ENCODE results near the gene ENTPD1. TPM values are rescaled to one million over a fixed set of nuclear protein-coding genes. Genes with fewer than 3 reads are reported as not detected.

The ENTPD1 gene
- polyA plus RNA-seq, 12 donors: 12.7 to 20.0 (median 14.3) TPM; not detected in 1

DNA sequence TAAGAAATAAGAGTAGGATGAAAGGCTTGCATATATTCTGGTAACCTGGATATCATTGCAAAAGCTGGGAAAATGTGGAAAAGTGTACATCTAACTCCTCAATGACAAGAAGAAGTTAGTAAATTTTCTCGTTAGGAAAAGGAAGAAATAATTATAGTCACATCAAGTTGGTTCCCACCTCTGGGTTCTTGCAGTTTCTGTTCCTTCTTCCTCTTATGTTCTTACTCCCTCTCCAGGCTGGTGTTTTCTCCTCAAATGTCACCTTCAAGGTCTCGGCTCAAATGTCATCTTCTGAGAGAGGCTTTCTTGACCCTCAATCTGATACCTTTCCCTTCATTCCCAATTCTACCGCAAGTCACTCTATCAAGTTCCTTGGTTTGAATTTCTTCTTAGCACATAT is 64.4 kb downstream of the ENTPD1 start:
- no peak for DNase-seq

DNA sequence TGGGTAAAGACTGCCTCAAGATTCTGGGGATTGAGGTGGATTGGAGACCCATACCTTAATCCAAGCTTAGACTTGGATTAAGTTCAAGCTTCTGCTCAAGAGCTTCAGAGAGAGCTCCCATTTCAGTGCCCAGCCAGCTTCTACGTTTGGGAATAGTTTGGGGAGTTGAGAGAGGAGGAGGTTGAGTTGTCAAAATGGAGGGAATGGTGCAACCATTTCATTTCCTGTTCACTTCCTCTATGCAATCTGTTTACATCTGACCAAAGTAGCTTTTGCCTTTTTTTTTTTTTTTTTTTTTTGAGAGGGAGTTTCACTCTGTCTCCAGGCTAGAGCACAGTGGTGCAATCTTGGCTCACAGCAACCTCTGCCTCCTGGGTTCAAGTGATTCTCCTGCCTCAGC is 65.8 kb downstream of the ENTPD1 start:
- no peak for DNase-seq

DNA sequence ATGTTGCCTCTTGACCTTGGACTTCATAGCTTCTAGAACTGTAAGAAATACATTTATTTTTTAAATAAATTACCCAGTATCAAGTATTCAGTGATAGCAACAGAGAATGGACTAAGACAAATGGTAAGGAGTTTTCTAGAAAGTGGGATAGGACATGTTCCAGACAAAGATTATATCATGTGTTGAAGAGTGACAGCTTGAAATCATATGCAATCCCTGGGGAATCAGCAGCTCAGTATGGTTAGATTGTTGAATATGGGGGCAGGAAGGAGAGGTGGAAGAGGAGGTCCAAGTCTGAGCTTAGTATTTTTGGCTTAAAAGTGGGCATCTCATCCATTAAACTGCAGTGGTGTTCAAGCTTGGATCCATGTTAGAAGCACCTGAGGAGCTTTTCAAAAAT is 74.1 kb downstream of the ENTPD1 start:
- no peak for DNase-seq

DNA sequence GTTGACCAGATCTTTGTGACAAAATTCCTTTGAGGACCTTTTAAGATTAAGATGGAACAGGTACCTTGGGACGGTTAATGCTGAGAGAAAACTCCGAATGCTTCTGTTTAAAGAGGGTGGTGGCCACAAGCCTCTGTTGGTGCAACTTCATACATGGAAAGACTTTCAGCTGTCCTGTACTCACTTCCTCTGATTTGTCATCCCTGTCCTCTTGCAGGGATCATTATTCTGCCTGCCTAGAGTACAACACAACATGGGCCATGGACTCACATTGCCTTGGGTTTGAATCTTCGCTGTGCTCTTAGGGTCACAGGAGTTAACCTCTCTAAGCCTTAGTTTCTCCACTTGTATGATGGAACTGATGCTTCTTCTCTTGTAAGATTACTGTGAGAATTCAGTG is 75.1 kb downstream of the ENTPD1 start:
- DNase-seq: no peak

DNA sequence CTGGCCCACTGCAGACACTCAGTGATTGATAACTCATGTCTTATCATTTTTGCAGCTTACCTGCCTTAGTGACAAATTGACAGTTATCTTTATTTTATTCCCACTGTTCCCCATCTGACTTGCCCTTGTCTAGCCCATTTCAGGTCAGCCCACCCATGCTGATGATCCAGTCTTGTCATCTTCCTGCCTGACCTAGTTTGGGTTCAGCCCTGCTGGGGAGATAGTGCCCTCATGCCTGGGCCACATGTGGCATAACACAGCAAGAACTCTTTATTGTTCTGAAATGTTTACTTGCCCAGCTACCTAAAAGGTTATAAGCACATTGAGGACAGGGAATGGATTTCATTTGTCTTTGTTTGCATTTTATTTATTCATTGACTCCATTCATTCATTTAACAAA is 75.6 kb downstream of the ENTPD1 start:
- no peak for DNase-seq

DNA sequence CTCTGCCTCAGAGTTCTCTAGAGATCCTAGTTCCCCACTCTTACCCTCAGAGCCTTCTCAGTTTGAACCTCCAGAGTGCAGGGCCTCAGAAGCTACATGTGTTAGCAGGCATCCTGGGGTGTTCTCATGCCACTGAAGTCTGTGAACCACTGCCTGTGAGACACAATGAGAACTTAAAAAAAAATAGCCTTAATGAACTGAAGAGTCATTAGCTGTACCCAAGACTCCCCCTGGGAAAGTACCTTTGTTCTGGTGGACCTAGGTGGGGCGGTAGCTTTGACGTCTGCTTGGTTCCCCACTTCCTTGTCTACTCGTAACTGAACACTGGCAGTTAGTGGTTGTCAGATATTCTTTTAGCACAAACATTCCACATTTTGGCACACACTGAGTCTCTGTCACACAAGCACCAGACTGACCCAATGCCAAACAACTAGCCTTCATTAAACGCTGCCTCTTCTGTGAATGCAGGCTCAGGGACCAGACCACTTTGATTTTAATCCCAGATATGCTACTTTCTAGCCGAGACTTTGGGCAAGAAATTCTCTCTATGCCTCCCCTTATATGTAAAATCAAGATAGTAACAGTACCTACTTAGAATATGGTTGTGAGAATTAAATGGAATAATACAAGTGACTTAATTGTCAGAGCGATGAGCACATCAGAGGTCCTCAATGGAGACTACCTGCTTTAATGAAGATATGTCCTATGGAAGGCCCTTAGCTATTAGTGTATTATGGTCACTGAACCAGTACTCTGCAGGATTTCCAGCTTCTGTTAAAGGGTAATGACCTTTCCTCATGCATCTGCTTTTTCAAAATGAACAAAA is 76.5 kb downstream of the ENTPD1 start:
- no peak for DNase-seq

DNA sequence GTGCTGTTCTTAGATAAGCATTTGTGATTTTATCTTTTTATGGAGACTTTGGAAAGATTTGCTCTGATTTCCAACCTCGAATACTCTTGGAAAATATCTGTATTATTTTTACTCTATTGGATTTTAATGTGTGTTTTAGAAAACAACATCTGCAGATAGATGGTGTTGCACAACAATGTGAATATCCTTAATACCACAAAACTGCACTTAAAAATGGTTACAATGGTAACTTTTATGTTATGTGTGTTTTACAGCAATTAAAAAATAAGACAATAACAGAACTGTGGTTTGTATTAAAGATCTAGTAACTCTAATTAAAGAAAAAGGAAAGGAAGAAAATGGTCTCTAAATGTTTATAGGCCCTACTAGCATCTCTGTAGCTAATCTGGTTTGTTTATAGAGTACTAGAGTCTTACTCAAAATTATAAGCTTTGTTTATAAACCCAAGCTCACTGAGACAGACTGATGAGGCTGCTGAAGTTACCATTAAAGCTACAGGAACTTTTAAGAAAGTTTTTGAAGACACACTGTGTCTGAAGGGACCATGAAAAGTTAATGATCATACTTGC is 77.2 kb downstream of the ENTPD1 start:
- DNase-seq: no peak

DNA sequence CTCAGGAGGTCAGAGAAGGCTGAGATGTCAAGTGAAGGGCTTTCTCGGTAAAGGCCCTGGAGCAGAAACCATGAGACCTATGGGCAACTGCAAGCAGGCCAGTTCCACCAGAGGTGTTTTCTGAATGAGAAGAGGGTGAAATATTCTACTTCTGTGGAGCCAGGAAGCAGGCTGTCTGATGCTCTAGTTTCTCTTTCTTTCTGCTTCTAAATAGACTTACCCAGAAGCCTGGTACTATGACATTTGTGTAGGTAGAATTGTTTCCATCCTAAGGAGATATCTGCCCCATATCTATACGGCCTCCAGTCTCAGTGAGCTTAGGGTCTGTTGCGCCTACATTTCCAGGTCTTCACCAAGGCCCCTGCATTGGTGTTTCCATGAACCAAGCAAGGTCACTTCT is 78.4 kb downstream of the ENTPD1 start:
- no peak for DNase-seq

DNA sequence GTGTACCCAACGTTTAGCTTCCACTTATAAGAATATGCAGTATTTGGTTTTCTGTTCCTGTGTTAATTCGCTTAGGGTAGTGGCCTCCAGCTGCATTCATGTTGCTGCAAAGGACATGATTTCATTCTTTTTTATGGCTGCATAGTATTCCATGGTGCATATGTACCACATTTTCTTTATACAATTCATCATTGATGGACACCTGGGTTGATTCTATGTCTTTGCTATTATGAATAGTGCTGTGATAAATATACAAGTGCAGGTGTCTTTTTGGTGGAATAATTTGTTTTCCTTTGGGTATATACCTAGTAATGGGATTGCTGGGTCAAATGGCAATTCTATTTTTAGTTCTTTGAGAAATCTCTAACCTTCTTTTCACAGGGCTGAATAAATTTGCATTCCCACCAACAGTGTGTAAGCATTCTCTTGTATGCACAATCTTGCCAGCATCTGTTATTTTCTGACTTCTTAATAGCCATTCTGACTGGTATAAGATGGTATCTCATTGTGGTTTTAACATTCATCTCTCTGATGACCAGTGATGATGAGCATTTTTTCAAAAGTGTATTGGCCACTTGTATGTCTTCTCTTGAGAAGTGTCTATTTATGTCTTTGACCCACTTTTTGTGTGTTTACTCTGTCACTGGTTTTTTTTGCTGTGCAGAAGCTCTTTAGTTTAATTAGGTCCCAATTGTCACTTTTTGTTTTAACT is 79.3 kb downstream of the ENTPD1 start:
- no peak for DNase-seq

DNA sequence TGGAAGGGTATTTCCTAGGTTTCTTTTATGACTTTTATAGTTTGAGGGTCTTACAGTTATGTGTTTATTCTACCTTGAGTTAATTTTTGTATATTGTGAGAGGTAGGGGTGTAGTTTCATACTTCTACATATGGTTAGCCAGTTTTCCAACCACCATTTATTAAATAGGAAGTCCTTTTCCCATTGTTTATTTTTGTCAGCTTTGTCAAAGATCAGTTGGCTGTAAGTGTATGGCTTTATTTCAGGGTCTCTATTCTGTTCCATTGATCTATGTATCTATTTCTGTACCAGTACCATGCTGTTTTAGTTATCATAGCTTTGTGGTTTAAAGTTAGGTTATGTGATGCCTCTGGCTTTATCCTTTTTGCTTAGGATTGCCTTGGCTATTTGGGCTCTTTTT is 79.9 kb downstream of the ENTPD1 start:
- no peak for DNase-seq

DNA sequence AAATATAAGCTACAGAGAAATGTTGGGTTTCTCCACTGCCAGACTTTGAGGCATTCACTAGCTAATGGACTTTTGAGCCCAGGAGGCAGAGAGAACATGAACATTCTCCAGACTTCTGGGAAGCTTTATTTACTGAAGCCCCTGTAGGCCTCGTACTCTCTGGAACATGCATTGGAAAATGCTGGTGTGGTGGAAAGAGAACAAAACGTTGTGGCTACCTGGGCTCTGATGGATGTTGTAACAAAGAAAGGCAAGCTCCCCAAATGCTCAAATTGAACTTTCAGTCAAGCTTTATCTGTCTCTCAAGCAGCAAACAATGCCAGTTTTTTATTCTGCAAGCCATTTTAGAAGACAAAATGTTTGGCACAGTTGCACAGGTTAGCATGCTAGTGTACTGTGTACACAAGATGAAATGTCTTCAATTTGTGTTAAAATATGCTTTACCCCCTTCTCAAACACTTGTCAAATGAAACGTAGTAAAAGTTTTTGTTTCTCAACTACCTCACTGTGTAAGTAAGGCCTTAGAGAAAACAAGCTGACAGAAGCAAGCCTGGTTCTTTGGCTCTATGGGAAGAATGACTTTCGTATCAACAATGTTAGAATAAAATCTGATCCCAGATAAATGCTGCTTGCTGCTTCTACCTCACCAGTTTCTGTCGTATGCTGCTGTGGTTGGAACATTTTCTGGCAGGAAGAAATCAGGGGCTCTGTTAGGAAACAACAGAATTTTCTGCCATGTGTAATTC is 80.8 kb downstream of the ENTPD1 start:
- DNase-seq: no peak

DNA sequence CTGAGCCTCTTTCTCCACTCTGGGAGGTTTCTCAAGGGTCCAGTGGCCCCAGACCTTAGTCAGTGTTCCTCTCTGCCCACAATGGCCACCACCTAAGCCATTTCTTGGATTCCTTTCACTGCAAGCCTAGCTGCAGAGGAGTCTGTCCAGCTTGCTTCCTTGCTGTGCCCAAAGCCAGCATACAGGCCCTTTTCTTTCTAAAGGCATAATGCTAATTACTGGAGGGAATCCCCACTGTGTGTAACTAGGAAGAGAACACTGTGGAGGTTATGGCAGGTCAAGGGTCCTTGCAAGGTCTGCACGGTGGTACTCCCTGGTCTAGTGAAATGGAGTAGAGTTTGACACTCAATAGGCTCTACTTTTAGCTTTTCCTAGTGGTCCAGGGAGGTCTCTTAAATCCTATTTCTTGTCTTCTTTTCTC is 81.4 kb downstream of the ENTPD1 start:
- DNase-seq: no peak

DNA sequence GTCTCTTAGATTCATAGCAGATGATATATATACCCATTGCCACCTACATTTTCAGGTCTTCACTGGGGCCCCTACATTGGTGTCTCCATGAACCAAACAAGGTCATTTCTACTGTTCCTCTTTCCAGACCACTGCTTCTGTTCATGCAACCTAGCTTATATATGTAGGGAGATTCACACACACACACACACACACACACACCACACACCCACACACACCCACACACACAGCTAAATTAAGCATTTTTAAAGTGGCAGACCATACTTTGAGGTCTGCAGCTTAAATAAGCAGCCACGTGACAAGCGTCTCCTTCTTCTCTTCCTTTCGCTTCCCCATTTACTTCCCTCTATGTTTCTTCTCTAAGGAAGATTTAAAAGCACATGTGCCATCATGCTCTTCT is 81.8 kb downstream of the ENTPD1 start:
- no peak for DNase-seq

DNA sequence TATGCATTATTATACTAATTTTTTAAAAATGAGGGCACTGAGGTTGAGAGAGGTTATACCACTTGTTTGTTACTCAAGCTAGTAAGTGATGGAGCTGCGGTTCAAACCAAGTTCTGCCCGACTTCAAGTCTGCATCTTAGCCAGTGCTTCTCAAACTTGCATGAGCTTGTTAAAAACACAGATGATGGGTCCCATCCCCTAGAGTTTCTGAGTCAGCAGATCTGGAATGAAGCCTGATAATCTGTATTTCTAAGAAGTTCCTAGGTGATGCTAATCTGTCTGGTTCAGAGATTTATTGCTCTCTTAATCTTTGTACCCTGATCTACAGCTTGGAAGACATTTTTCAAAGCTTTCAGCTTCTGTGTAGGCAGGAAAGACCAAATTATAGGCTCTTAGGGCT is 84.2 kb downstream of the ENTPD1 start:
- DNase-seq: no peak

DNA sequence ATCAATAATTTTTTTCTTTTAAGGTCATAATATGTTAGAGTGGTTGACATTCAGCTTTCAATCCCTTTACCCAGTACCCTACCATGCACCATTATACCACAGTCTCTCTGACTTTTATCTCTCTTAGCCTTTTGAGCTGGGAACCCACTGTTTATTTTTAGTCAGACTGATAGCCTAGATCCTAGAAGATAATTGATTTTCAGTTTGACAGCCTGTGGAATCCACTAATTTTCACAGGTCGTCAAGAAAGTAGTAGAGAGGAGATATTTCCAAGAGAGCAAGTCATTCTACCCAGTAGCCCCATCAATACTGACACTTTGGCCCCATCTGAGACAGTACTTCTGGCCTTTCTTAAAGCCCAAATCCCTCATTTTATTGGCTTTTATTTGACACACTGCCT is 84.7 kb downstream of the ENTPD1 start:
- DNase-seq: no peak

DNA sequence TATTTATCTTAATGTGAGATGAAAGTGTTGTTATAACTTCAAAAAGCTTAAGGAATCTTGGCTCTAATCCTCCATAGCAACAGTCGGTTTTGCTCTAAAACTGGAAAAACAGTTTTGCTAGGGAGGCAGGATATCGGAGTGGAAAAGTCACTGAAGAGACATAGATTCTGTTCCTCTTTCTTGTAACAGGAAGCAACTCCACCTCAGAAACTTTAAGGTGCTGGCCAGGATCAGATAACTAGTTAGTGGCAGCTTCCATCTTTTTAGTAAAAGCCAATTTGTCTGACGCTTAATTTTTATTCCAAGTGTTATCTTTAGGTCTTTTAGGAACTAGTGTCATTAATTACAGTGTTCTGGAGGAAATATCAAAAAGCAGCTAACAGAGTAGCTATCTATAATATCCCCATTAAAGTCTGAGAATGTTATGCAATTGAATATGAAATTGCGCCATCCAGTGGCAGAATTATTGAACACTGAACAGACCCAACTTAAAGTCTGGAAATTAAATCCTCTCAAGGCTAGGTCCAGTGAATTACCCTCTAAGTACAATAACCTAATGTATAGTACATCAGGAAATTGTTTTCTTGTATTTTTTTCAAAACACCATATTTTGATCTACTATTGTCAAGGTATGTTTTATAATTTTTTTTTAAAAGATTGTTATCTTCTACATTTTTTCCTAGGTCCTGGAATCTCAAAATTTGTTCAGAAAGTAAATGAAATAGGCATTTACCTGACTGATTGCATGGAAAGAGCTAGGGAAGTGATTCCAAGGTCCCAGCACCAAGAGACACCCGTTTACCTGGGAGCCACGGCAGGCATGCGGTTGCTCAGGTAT is 85.9 kb downstream of the ENTPD1 start:
- peak; percentile 53 for DNase-seq

DNA sequence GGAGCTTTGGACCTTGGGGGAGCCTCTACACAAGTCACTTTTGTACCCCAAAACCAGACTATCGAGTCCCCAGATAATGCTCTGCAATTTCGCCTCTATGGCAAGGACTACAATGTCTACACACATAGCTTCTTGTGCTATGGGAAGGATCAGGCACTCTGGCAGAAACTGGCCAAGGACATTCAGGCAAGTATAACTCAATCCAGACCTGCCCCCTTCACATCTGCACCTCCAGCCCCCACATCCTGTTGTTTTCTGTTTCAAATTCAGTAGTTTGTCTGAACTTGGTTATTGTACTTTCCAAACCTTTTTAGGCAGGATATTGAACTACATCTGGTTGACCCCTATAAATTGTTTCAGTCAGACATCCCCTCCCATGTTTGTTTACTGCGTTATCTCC is 89.4 kb downstream of the ENTPD1 start:
- DNase-seq: no peak

DNA sequence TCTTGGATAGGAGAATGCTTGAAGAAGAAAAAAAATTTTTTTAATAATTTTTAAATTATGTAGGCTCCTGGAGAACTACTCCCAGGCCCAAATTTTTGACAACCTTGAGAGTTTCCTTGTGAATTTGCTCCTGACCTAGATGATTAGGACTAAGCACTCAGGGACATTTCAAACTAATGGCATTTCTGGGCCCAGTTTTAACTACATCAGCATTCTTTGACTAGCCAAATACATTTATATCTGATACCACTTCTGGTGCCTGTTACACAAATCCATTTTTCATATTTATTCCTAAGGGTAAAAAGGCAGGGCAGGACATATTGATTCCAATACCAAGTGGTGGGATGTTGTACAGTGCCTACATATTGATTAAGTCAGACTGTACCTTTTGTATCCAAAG is 91.0 kb downstream of the ENTPD1 start:
- DNase-seq: no peak

DNA sequence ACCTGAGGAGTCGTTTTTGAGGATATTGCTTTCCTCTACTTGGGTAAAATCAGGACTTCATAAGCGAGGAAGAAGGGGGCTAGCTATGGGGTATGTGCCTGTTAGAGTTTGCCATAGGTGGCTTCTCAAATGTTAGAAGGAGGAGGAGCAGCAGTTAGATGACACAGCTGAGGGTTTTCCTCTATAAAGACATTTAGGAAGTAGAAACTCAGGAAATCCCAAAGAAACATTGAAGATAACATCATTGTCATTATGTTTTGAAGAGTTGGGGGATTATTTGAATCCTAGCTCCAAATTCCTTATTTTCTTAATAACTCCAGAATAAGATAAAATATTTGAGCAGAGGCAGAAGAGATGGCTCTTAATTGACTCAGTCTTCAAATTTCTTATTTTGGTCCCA is 92.9 kb downstream of the ENTPD1 start:
- no peak for DNase-seq

DNA sequence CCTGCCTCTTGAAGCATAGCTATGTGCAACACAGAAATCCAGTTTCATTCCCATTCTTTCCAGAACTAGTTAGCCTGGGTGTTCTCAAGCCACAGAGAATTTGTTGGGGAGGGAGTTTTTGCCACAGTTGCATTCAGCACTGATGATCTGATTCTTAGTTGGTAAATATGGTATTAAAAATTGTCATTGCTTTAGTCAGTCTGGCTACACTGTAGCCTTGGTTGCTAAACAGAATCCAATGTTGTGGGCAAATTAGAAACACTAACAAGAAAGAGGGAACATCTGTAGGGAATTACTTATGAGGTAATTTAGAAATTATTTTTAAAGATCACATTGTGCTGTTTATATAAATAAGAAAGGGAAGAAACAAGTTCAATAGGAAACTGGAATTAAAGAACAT is 94.8 kb downstream of the ENTPD1 start:
- no peak for DNase-seq

DNA sequence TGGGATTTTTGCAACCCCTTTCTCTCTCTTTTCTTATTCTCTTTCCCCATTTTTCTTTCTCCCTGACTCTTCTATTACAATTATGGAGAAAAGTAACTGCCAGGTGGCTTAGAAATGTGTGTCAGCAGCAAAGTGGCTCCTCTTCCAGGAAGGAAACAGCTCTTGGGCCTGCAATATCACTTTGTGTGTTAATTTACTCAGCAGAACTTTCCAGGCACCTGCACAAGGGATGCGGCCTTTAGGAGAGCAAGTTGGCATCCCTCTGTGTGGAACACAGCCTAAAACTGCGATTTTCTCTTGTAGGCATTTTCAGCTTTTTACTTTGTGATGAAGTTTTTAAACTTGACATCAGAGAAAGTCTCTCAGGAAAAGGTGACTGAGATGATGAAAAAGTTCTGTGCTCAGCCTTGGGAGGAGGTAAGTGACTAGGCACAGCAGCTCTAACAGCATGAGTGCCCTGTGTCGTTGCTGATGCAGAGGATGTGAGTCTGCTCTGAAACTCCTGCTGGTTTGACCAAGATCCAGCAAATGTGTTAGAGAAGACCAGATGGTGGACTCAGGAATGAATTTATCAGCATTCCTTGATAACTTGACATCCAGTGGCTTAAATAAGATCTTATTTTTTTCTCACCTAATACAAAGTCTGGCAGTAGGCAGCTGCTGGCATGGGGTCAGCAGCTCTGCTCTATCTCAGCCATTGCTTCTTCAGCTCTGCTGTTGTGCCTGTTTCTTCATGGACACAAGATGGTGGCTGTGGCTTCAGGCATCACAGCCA is 104.4 kb downstream of the ENTPD1 start:
- no peak for DNase-seq

All from muscle of arm (tissue), 12 donors.